Fibroblast of pulmonary artery (primary cell): ENCODE results near the gene CELF1.

ENCODE experiments used
- DNase-seq: peaks from one replicate; pipeline ENCODE4 v3.0.0-alpha.2; 2010; ENCODE audit warnings: low read depth
- H3K4me3 ChIP-seq: replicated peaks from 2 replicates; pipeline ENCODE4 v1.5.1; 2011; ENCODE audit warnings: low read depth, mild to moderate bottlenecking, control low read depth, low read length, moderate library complexity
- CTCF ChIP-seq: IDR thresholded peaks from 2 replicates; pipeline ENCODE4 v1.5.1; 2011; ENCODE audit warnings: mild to moderate bottlenecking, control low read depth, low read length, inconsistent platforms; ENCODE audit errors: missing control alignments

The CELF1 gene

GRCh38 chr11:47445840-47446239 is 107.1 kb downstream of the CELF1 start:
- no peak for DNase-seq
- no peak overlapping the region for H3K4me3 ChIP-seq

GRCh38 chr11:47443817-47444216 is 109.1 kb downstream of the CELF1 start:
- no peak for DNase-seq
- no peak overlapping the region for H3K4me3 ChIP-seq
- no peak for TF ChIP-seq CTCF

More at GRCh38 chr11:47445840-47446239, 107.1 kb downstream of the CELF1 start:
- TF ChIP-seq CTCF, result no peak

- TF ChIP-seq CTCF, result no peak
- no peak overlapping the region for H3K4me3 ChIP-seq
- DNase-seq, result no peak
These were observed 109.8 kb downstream of the CELF1 start for GRCh38 chr11:47443028-47443700.

GRCh38 chr11:47442514-47442913 is 110.4 kb downstream of the CELF1 start:
- H3K4me3 ChIP-seq, result no peak overlapping the region
- DNase-seq, result no peak
- no peak for TF ChIP-seq CTCF

GRCh38 chr11:47441421-47441820 is 111.5 kb downstream of the CELF1 start:
- no peak overlapping the region for H3K4me3 ChIP-seq
- TF ChIP-seq CTCF, result no peak
- no peak for DNase-seq

GRCh38 chr11:47440054-47440476 is 112.9 kb downstream of the CELF1 start:
- TF ChIP-seq CTCF, result no peak
- no peak overlapping the region for H3K4me3 ChIP-seq
- no peak for DNase-seq

GRCh38 chr11:47438721-47439120 is 114.2 kb downstream of the CELF1 start:
- no peak for TF ChIP-seq CTCF
- no peak for DNase-seq
- no peak overlapping the region for H3K4me3 ChIP-seq
